ENCODE measurements around the gene HSDL2.

- TF ChIP-seq CTCF (IDR thresholded peaks at IDR 0.05; ENCODE audit: insufficient read depth, low read depth, low read length) (no peak), EZH2 (IDR thresholded peaks at IDR 0.05; ENCODE audit: insufficient read depth, low read length) (no peak)
Measured at GRCh38 chr9:112446526-112446925, 66.6 kb downstream of the HSDL2 start.
